ENCODE measurements around the gene TMEM178B.

The TMEM178B gene

GRCh38 chr7:141220263-141220880, 146.5 kb downstream of the TMEM178B start:
- no peak for DNase-seq (ENCODE audit: low read depth)
- TF ChIP-seq CTCF (IDR thresholded peaks at IDR 0.05; ENCODE audit: low read length, missing control alignments): no peak
- no peak overlapping the region for H3K4me3 ChIP-seq (replicated peaks; ENCODE audit: low read depth, low read length)

- DNase-seq (ENCODE audit: low read depth): no peak
- H3K4me3 ChIP-seq (replicated peaks; ENCODE audit: low read depth, low read length): no peak overlapping the region
- TF ChIP-seq CTCF (IDR thresholded peaks at IDR 0.05; ENCODE audit: low read length, missing control alignments): no peak
Observed at GRCh38 chr7:141221007-141221612, 147.2 kb downstream of the TMEM178B start.

- TF ChIP-seq CTCF (IDR thresholded peaks at IDR 0.05; ENCODE audit: low read length, missing control alignments): no peak
- H3K4me3 ChIP-seq (replicated peaks; ENCODE audit: low read depth, low read length): no peak overlapping the region
- DNase-seq (ENCODE audit: low read depth): no peak
Observed at GRCh38 chr7:141225916-141226618, 152.2 kb downstream of the TMEM178B start.

- H3K4me3 ChIP-seq (replicated peaks; ENCODE audit: low read depth, low read length): no peak overlapping the region
- DNase-seq (ENCODE audit: low read depth): no peak
- no peak for TF ChIP-seq CTCF (IDR thresholded peaks at IDR 0.05; ENCODE audit: low read length, missing control alignments)
Observed at GRCh38 chr7:141227454-141227853, 153.6 kb downstream of the TMEM178B start.

- no peak overlapping the region for H3K4me3 ChIP-seq (replicated peaks; ENCODE audit: low read depth, low read length)
- TF ChIP-seq CTCF (IDR thresholded peaks at IDR 0.05; ENCODE audit: low read length, missing control alignments): no peak
- no peak for DNase-seq (ENCODE audit: low read depth)
Observed at GRCh38 chr7:141228482-141228881, 154.6 kb downstream of the TMEM178B start.

GRCh38 chr7:141231018-141231792, 157.3 kb downstream of the TMEM178B start:
- TF ChIP-seq CTCF (IDR thresholded peaks at IDR 0.05; ENCODE audit: low read length, missing control alignments): no peak
- H3K4me3 ChIP-seq (replicated peaks; ENCODE audit: low read depth, low read length): no peak overlapping the region
- DNase-seq (ENCODE audit: low read depth): peak; percentile 1
